Stimulated activated CD4-positive, alpha-beta T cell treated with anti-CD3 and anti-CD28 coated beads, TNF-alpha, amount 100 ng/mL, for 24 hours (primary cell): ENCODE measurements around the gene SNAPC2.
"Not testable (repeated sequence)": the region's sequence is repeated elsewhere in the genome, so short reads cannot be mapped to it uniquely, and the experiment has no call there.

Experiments
- DNase-seq, 3 experiments: peaks; one replicate each; pipeline ENCODE4 v3.0.0-alpha.2; 2020; ENCODE audit warnings: low read depth in 3 of 3

The SNAPC2 gene

DNA sequence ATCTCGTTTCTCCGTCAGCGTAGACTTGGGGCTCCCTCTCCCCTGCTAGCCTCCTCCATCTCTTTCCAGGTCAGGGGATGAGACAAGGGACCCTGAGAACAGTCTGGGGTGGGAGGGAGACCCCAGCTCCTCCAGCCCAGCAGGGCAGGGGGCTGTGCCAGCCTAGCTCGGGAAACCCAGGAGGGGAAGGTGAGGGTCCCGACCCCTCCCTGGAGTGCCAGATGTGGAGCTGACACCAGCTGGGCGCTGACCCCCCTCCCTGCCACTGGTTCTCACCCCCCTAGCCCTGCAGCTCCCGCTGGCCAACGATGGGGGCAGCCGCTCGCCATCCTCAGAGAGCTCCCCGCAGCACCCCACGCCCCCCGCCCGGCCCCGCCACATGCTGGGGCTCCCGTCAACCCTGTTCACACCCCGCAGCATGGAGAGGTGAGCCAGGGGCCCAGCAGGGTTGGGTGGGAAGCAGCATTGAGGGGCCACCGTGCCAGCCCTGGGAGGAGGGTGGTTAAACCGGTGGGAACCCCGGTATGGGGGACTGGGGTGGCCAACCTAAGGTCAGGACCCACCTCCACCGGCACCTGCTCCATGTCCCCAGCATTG is 10.6 kb upstream of the SNAPC2 start:
- no peak for DNase-seq

DNA sequence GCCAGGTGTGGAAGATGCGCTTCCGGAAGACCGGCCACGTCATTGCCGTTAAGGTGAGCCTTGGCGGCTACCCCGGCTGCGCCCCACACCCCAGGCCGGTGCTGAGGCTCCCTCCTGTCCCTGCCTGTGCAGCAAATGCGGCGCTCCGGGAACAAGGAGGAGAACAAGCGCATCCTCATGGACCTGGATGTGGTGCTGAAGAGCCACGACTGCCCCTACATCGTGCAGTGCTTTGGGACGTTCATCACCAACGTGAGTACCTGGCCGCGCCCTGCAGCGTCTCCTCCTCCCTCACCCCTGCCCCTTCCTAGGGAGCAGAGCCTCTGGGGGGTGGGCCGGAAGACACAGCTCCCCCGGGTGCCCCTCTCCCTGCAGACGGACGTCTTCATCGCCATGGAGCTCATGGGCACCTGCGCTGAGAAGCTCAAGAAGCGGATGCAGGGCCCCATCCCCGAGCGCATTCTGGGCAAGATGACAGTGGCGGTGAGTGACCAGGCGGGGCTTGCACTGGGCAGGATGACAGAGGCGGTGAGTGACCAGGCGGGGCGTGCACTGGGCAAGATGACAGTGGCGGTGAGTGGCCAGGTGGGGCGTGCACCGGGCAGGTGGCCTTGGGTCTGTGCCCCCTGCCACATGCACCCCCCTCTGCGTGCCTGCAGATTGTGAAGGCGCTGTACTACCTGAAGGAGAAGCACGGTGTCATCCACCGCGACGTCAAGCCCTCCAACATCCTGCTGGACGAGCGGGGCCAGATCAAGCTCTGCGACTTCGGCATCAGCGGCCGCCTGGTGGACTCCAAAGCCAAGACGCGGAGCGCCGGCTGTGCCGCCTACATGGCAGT is 9.6 kb upstream of the SNAPC2 start:
- no peak for DNase-seq

DNA sequence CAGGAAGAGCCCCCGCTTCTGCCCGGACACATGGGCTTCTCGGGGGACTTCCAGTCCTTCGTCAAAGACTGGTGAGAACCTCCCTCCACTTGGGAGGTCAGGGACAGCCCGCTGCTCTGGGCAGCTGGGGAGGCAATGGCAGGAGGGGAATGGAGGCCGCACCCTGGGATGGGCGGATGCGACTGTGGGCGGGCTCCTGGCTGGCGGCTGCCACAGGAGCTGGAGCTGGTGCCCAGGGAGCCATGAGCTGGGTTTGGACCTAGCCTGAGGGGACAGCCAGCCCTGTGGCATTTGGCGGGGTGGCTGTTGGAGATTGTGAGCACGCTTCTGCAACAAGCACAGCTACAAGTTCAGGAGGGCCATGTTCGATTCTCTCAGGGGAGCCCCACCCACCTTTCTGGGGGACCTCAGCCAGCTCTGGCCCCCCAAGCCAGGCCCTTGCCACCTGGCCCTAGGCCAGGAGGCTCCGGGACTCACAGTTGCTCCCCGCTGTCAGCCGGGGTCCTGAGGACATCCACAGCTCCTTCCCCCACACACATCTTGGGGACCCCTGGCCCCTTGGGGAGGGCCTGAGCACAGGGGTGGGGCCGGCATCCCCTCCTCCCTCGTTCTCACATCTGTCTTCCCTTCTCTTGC is 8.5 kb upstream of the SNAPC2 start:
- no peak for DNase-seq

DNA sequence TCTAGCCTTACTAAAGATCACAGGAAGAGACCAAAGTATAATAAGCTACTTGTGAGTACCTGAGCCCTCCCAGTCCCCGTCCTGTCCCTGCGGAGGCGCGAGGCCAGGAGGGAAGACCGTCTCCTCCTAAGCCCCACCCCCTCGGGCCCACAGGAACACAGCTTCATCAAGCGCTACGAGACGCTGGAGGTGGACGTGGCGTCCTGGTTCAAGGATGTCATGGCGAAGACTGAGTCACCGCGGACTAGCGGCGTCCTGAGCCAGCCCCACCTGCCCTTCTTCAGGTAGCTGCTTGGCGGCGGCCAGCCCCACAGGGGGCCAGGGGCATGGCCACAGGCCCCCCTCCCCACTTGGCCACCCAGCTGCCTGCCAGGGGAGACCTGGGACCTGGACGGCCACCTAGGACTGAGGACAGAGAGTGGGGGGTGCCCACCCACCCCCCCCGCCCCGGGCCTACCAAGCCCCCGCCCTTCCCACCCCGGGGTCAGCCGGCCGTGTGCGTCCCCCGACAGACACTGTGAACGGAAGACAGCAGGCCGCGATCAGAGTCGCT is 7.9 kb upstream of the SNAPC2 start:
- DNase-seq, result no peak

DNA sequence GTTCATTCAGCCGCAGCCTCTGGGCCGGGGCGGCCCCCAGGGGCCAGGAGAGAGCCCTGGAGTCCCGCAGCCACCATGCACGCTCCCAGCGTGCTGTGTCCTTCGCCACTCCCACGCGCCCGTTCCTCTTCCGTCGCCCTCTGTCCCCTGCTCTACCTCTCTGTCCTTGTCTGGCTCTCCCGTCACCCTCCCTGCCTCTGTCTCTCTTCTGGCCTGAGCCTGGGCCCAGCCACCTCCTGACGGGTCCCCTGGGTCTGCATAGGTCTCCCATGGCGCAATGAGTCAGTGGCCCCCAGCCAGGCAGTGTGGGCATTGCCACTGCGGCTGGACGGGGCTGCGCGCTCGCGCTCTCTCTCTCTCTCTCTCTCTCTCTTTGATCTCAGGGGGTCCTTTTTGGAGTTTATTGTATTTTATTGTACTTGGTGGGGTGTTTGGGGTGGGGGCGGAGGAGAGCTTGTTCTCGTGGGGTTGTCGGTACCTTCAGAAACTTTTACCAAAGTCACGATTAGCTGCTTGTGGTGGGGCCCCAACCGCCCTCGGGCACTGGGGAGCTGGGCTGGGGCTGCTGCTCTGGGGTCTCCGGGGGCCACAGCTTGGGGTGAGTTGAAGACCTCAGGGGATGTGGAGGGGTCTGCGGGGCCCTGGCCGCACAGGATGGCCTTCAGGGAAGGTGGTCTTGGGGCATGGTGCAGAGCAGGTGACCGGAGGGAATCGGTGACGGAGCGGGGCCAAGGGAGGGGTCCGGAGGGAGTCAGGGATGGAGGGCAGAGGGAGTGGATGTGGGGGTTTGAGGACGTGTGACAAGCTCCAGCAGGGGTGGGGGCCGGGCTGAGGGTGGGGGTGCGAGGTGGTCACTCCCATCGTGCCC is 7.2 kb upstream of the SNAPC2 start:
- DNase-seq, result no peak

- no peak for DNase-seq
These were observed 6.5 kb upstream of the SNAPC2 start for GRCh38 chr19:7913652-7914051.

DNA sequence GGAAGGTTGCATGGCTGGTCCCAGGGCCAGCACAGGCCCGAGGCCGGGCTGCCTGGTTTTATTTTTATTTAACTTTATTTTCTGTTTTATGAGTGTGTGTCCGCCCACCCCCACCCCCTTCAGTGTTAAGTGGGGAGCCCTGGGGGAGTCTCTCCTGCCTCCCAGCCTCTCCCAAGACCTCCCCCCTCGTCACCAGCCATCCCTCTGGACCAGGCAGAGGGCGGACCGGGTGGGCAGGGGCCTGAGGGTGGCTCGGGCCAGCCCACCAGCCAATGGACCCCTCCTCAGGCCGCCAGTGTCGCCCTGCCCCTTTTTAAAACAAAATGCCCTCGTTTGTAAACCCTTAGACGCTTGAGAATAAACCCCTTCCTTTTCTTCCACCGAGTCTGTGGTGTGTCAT is 6.0 kb upstream of the SNAPC2 start:
- no peak for DNase-seq

DNA sequence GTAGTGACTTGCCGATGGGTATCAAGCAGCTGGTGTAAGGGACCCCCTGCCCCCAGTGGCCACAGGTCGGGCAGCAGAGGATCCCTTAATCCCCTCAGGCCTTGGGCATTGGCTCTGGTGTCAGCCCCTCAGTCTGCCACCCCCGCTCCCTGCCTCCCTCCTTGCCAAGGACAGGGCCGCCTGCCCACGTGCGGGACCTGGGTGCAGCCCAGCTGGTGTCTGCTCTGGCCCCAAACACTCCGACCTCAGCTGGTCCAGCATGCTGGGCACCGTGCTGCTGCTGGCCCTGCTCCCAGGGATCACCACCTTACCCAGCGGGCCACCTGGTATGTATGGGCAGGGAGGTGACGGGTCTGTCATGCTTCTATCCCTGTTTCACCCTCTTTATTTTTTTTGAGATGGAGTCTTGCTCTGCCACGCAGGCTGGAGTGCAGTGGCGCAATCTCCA is 5.5 kb upstream of the SNAPC2 start, which contains the start of gene TGFBR3L:
Gene TGFBR3L (plus strand): TSS at position 233 of the 448 bp plus-strand sequence.
- no peak for DNase-seq

GRCh38 chr19:7915250-7916102 is 4.7 kb upstream of the SNAPC2 start:
- no peak for DNase-seq

DNA sequence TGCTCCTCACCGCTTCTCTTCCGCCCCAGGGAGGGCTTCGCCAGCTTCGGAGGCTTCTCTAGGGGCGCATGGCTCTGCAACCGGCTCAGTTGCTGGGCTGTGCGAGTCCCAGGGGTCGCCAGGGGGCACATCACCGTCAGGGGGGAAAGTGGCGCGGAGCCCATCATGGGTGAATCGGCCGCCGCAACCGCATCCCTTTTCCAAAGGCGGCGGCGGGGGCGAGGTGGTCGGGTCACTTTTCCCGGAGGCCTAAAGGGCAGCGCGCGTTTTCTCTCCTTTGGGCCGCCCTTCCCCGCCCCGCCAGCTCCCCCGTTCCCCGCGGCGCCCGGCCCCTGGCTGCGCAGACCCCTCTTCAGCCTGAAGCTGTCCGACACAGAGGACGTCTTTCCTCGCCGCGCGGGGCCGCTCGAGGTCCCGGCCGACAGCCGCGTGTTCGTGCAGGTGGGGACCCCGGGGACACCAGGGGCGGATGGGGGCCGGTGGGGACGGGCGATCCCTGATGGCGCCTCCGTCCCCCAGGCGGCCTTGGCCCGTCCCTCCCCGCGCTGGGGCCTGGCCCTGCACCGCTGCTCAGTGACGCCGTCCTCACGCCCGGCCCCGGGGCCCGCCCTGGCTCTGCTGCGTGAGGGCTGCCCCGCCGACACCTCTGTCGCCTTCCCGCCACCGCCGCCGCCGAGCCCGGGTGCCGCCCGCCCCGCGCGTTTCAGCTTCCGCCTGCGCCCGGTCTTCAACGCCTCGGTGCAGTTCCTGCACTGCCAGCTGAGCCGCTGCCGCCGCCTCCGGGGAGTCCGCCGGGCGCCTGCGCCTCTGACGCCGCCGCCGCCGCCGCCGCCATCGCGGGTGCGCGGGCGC is 3.8 kb upstream of the SNAPC2 start:
- DNase-seq, result peak; percentile 26 to 62 (median 31)

DNA sequence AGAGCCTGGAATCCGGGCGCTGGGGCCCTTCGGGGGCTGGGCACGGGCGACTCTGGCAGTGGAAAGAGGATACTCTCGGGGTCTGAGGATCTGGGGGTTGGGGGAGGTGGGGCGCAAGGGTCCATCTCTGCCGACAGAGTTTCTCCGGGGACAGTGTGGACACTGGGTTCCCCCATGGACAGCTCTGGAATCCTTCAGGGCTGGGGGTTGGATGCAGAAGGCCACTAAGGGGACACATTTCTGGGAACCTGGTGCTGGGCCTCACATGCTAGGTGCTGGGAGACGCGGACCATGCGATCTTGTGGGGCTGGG is 3.2 kb upstream of the SNAPC2 start:
- no peak for DNase-seq

DNA sequence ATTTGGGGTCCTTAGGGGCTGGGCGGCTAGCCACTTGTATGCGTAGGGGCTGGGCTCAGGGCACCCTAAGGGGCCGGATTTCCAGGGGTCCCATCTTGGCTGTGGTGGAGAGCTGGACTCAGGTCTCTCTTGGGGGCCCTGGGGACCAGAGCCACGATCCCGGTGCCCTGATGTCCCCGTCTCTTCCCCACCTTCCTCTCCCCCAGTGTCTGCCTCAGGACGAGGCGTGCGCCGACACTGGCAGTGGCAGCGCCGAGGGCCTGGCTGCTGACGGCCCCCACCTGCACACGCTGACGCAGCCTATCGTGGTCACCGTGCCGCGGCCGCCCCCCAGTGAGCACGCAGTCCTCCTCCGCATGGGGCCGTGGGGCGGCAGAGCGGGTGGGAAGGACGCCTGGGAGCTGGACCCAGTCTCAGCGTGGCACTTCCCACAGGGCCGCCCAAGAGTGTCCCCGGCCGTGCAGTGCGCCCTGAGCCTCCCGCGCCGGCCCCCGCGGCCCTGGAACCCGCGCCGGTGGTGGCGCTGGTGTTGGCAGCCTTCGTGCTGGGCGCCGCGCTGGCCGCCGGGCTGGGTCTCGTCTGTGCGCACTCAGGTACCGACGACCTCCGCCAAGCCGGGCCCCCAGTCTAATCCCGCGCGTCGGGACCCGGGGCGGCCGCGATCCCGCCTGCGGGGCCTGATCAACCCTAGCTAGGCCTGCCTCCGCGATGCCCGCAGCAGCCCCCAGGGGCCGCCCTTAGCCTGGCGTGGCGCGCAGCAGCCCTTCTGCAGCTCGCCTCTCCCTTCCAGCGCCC is 2.7 kb upstream of the SNAPC2 start:
- DNase-seq, result peak in 2 of 3 experiments; percentile 25 to 59

- DNase-seq, result not testable (repeated sequence)
These were observed 2.0 kb upstream of the SNAPC2 start for GRCh38 chr19:7918062-7918614.

DNA sequence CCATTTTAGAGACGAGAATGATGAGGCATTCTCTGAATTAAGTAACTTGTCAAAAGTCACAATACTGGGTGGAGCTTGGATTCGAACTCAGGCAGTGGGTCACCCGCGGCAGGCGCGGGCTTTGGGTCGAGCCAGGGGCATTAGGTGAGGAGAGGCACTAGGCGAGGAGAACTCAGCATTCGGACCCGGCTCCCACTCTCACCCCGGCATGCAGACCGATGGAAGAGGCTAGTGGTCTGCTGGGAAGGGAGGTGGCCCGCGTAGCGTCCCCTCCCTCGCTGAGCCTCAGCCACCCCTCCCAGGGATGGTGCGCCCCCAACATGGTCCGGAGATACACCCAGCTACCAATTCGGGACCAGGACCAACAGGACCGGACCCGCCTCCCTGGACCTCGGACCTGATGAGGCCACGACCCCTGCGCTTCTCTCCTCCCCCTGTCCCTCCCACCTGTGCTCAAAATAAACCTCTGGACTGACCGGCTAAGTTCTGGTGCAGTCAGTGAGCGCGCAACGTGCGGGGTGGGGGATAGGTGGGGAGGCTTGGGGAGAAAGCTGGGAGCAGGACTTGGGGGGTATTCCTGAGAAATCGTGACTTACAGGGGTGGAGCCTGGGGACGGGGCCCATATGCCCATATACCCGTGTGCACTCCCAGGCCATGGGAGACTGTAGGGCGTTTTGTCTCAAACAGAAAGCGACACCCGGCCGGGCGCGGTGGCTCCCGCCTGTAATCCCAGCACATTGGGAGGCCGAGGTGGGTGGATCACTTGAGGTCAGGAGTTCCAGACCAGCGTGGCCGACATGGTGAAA is 1.3 kb upstream of the SNAPC2 start:
- DNase-seq, result no peak

GRCh38 chr19:7920519-7921301 is 572 bp downstream of the SNAPC2 start:
- peak; percentile 98 to 99 (median 99) for DNase-seq

GRCh38 chr19:7921302-7921966 is 1.3 kb downstream of the SNAPC2 start:
- DNase-seq, result no peak
